ENCODE results near the gene MAP3K4.

GRCh38 chr6:161136655-161137054 lies 145.1 kb downstream of the MAP3K4 start:
- TF ChIP-seq, protein P1, sequence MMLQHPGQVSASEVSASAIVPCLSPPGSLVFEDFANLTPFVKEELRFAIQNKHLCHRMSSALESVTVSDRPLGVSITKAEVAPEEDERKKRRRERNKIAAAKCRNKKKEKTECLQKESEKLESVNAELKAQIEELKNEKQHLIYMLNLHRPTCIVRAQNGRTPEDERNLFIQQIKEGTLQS (IDR thresholded peaks at IDR 0.05; ENCODE audit: insufficient read depth, low read depth, low read length): no peak
- TF ChIP-seq CEBPB (IDR thresholded peaks at IDR 0.05; ENCODE audit: low read depth, low read length) (no peak), TAF1 (IDR thresholded peaks at IDR 0.05; ENCODE audit: low read depth, low read length) (no peak), CBX8 (IDR thresholded peaks at IDR 0.05; ENCODE audit: borderline replicate concordance, low read depth, low read length) (no peak), EP300 (IDR thresholded peaks at IDR 0.05; ENCODE audit: borderline replicate concordance in 1 of 2, low read depth in 2 of 2, low read length in 2 of 2) (no peak), CTCF (IDR thresholded peaks at IDR 0.05; ENCODE audit: control extremely low read depth in 1 of 3, insufficient read depth in 1 of 3, low read depth in 1 of 3, low read length in 3 of 3) (no peak), SIN3A (conservative IDR thresholded peaks at IDR 0.05 in 1 of 2, IDR thresholded peaks at IDR 0.05 in 1 of 2; ENCODE audit: low read depth in 1 of 2, low read length in 2 of 2) (no peak), EZH2 (IDR thresholded peaks at IDR 0.05; ENCODE audit: low read depth, low read length, severe bottlenecking) (no peak), POLR2AphosphoS5 (IDR thresholded peaks at IDR 0.05; ENCODE audit: low read depth, low read length) (no peak), CHD2 (IDR thresholded peaks at IDR 0.05; ENCODE audit: low read length) (no peak), RAD21 (IDR thresholded peaks at IDR 0.05 in 1 of 2, conservative IDR thresholded peaks at IDR 0.05 in 1 of 2; ENCODE audit: low read depth in 2 of 2, low read length in 2 of 2) (no peak), KDM5A (IDR thresholded peaks at IDR 0.05; ENCODE audit: low read length) (no peak)
